MM.1S (cell line): ENCODE results near the gene EXTL1.

ENCODE experiments used
- CTCF ChIP-seq: fragments of 300-600 bp; sonication (generic); IDR thresholded peaks from 2 replicates; pipeline ENCODE4 v1.5.1; 2016; ENCODE audit warnings: antibody characterized with exemption, low read length, mixed read lengths
- EZH2 ChIP-seq: fragments of 300-600 bp; sonication (generic); optimal IDR thresholded peaks from 2 replicates; pipeline ENCODE3; 2017; ENCODE audit warnings: low read depth, mild to moderate bottlenecking, antibody characterized with exemption, low read length, mixed read lengths

DNA sequence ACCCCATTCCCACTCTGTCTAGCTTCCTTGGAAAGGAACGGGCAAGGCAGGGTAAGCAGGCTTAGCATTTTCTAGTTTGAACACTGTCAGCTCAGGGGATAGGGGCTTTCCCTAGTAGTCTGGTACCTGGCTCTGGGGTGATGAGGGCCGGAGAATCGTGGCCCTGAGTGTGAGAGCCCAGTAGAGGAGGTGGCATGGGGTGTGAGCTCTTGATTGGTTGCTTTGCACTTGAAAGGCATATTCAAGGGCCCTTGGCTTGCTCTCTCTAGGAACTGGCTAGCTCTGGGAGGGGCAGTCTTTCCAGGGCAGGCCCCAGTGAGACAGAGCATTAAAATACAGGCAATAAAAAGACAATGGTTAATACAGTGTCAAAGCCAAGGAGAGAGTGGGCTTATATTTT is 10.8 kb upstream of the EXTL1 start:
- no peak for TF ChIP-seq CTCF
- no peak for TF ChIP-seq EZH2
